Fibroblast of pulmonary artery (primary cell): ENCODE results near the gene FIG4.
"Not testable (repeated sequence)": the region's sequence is repeated elsewhere in the genome, so short reads cannot be mapped to it uniquely, and the experiment has no call there.

Source experiments
- DNase-seq: peaks from one replicate; pipeline ENCODE4 v3.0.0-alpha.2; 2010; ENCODE audit warnings: low read depth
- H3K4me3 ChIP-seq: replicated peaks from 2 replicates; pipeline ENCODE4 v1.5.1; 2011; ENCODE audit warnings: low read depth, mild to moderate bottlenecking, control low read depth, low read length, moderate library complexity
- CTCF ChIP-seq: IDR thresholded peaks from 2 replicates; pipeline ENCODE4 v1.5.1; 2011; ENCODE audit warnings: mild to moderate bottlenecking, control low read depth, low read length, inconsistent platforms; ENCODE audit errors: missing control alignments

The FIG4 gene

GRCh38 chr6:109840034-109840433 is 148.9 kb downstream of the FIG4 start:
- TF ChIP-seq CTCF: no peak
- no peak overlapping the region for H3K4me3 ChIP-seq
- DNase-seq: no peak

GRCh38 chr6:109840796-109841195 is 149.7 kb downstream of the FIG4 start:
- no peak for TF ChIP-seq CTCF
- no peak overlapping the region for H3K4me3 ChIP-seq
- no peak for DNase-seq

- no peak for TF ChIP-seq CTCF
- no peak overlapping the region for H3K4me3 ChIP-seq
- no peak for DNase-seq
These were observed 150.8 kb downstream of the FIG4 start for GRCh38 chr6:109841869-109842268.

GRCh38 chr6:109852713-109853112 is 161.6 kb downstream of the FIG4 start:
- TF ChIP-seq CTCF: no peak
- DNase-seq: no peak
- H3K4me3 ChIP-seq: no peak overlapping the region

GRCh38 chr6:109853426-109853825 is 162.3 kb downstream of the FIG4 start:
- TF ChIP-seq CTCF: no peak
- H3K4me3 ChIP-seq: no peak overlapping the region
- DNase-seq: no peak

GRCh38 chr6:109853951-109854350 is 162.9 kb downstream of the FIG4 start:
- TF ChIP-seq CTCF: no peak
- no peak for DNase-seq

DNA sequence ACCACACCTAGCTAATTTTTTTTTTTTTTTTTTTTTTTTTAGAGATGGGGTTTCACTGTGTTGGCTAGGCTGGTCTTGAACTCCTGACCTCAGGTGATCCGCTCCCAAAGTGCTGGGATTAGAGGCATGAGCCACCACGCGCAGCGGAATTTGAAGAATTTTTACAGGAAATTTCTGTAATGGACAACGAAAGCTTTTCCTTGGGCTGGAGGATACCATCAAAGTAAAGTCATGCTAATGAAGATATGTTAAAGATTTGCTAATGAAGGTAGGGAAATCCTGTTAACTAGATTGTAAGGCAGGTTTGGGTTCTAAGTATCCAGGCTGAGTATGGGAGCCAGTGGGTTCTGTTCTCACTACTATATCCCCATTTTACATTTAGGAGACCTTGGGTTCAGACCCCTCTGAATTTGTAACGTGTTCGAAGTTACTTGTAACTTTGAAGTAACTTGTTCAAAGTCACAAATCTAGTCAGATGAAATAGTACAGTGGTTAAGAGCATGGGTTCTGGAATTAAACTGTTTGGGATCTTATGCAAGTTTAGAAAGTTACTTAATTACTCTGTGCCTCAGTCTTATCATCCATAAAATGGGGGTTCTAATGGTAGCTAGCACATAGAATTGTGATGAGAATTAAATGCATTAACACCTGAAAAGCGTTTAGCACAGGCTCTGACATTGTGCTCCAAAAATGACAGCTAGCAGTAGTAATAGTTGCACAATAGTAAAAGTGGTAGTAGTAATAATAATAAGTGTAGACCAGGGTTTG is 163.6 kb downstream of the FIG4 start:
- no peak for TF ChIP-seq CTCF
- no peak overlapping the region for H3K4me3 ChIP-seq
- no peak for DNase-seq

More at GRCh38 chr6:109853951-109854350, 162.9 kb downstream of the FIG4 start:
- no peak overlapping the region for H3K4me3 ChIP-seq

DNA sequence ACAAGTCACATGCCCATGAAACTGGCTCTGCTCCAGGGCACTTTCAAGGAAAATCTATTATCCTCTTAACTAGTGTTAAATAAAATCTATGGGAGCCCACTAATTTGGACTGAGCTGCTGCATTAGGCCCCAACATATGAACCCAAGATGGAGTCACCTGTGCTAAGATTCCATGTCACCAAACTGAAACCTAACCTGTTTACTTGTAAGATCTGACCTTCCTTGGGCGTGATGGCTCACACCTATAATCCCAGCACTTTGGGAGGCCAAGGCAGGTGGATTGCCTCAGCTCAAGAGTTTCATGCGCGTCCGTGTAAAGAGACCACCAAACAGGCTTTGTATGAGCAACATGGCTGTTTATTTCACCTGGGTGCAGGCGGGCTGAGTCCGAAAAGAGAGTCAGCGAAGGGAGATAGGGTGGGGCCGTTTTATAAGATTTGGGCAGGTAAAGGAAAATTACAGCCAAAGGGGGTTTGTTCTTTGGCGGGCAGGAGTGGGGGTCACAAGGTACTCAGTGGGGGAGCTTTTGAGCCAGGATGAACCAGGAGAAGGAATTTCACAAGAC is 164.5 kb downstream of the FIG4 start:
- H3K4me3 ChIP-seq, DNase-seq: not testable (repeated sequence)
